Erythroblast (primary cell): ENCODE results near the gene CD83.

Experiments used
- GATA1 ChIP-seq: IDR thresholded peaks from 2 replicates; pipeline ENCODE4 v1.6.1; 2011; ENCODE audit warnings: low read depth, mild to moderate bottlenecking, control low read depth, low read length, moderate library complexity
- POLR2A ChIP-seq: IDR thresholded peaks from 2 replicates; pipeline ENCODE4 v1.6.1; 2011; ENCODE audit warnings: mild to moderate bottlenecking, low read length

DNA sequence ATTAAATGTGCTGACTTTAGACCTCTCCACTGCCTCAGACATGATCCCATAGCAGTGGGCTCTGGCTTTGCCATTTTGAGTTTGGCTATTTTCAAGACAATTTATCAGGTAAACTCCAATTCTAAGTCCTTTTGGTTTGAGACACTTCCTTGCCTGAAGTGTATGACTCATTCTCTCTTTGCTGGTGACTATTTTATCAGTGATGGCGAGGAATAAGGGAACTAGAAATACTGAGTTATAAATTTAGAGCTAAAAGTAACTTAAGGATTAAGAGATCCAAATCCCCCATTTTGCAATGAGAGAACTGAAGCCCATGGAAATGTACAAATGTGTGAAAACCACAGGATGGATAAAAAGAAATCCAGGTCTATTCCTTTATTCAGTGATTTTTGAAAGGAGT, 30.9 kb upstream of the CD83 start:
- TF ChIP-seq POLR2A = no peak
- TF ChIP-seq GATA1 = no peak
